Measurements from ENCODE around the gene CELF2. TPM values are rescaled to one million over a fixed set of nuclear protein-coding genes. Genes with fewer than 3 reads are reported as not detected.

The CELF2 gene
- total RNA-seq, 1 donor from 2014 or later = 33.8 TPM

DNA sequence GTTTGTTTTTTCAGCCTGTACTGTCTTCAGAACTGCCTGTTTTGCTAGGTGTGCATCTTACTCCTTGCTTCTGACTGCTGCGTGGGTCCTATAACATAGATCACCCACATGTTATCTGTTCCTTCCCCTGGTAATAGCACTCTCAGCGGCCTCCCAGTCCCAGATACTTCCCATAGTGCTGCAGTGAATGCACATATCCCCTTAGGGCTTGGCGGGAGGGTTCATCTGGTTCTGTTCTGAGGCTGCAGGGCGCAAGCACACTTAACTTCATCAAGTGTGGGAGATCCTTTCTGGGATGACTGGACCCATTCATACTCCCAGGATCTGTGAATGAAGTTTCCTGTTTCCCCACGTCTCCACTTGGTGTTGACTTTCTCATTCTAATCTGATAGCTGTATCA, 90.7 kb downstream of the CELF2 start:
- Mint-ChIP-seq H3K9me3 (ENCODE audit: unreplicated experiment) (no peaks in the 10 kb centered on the region), H3K4me3 (ENCODE audit: unreplicated experiment) (no peak overlapping the region), H3K4me1 (ENCODE audit: unreplicated experiment) (no peaks in the 10 kb centered on the region), H3K27me3 (ENCODE audit: unreplicated experiment) (no peaks in the 10 kb centered on the region), H3K27ac (ENCODE audit: unreplicated experiment) (no peak overlapping the region), H3K36me3 (ENCODE audit: unreplicated experiment) (no peaks in the 10 kb centered on the region)
- no peak for DNase-seq (ENCODE audit: extremely low spot score, unreplicated experiment)
- TF ChIP-seq, protein P1, sequence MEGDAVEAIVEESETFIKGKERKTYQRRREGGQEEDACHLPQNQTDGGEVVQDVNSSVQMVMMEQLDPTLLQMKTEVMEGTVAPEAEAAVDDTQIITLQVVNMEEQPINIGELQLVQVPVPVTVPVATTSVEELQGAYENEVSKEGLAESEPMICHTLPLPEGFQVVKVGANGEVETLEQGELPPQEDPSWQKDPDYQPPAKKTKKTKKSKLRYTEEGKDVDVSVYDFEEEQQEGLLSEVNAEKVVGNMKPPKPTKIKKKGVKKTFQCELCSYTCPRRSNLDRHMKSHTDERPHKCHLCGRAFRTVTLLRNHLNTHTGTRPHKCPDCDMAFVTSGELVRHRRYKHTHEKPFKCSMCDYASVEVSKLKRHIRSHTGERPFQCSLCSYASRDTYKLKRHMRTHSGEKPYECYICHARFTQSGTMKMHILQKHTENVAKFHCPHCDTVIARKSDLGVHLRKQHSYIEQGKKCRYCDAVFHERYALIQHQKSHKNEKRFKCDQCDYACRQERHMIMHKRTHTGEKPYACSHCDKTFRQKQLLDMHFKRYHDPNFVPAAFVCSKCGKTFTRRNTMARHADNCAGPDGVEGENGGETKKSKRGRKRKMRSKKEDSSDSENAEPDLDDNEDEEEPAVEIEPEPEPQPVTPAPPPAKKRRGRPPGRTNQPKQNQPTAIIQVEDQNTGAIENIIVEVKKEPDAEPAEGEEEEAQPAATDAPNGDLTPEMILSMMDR (IDR thresholded peaks at IDR 0.05) = no peak

DNA sequence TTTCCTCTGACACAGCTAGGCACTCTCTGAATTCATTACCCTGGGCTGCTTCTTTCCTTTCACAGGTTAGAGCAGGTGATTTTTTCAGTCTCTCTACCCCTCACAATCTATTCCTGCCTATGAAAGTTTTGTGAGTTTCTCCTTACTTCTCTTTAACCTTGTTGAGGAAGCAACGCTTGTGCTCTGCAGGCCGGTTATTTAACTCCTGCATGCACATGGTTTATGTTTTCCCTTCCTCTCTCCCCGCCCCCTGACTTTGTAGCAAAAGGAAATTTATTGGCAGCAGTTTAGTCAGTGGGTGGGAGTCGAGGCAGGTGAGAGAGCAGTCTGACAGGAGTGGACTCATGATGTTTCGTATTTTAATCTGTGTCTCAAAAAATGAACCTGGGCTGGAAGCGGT, 91.9 kb downstream of the CELF2 start:
- no peak for DNase-seq (ENCODE audit: extremely low spot score, unreplicated experiment)
- TF ChIP-seq, protein P1 (IDR thresholded peaks at IDR 0.05) = no peak
- H3K27ac Mint-ChIP-seq (ENCODE audit: unreplicated experiment) = no peak overlapping the region
- no peaks in the 10 kb centered on the region for H3K4me1 Mint-ChIP-seq (ENCODE audit: unreplicated experiment)
- no peaks in the 10 kb centered on the region for H3K9me3 Mint-ChIP-seq (ENCODE audit: unreplicated experiment)
- no peaks in the 10 kb centered on the region for H3K36me3 Mint-ChIP-seq (ENCODE audit: unreplicated experiment)
- no peak overlapping the region for H3K4me3 Mint-ChIP-seq (ENCODE audit: unreplicated experiment)
- no peaks in the 10 kb centered on the region for H3K27me3 Mint-ChIP-seq (ENCODE audit: unreplicated experiment)

DNA sequence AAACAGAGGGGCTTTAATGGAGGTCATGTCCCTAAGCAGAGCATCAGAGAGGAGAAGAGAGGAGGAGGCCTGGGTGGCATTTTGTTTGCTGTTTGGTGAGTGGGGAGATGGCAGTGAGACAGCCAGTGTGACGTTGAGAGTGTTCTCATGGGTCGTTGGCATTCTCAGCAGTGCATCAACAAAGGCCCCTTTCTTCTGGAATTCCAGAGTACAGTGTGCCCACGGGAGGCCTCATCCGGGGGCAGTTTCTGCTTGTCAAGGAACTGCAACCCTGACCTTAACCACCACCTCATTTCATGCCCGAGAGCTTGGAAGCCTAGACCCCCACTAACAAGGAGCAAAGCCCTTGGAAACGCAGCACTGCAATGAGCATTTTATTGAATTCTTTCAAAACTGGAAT, 92.9 kb downstream of the CELF2 start:
- no peak overlapping the region for H3K4me3 Mint-ChIP-seq (ENCODE audit: unreplicated experiment)
- no peaks in the 10 kb centered on the region for H3K4me1 Mint-ChIP-seq (ENCODE audit: unreplicated experiment)
- H3K9me3 Mint-ChIP-seq (ENCODE audit: unreplicated experiment) = no peaks in the 10 kb centered on the region
- H3K36me3 Mint-ChIP-seq (ENCODE audit: unreplicated experiment) = no peaks in the 10 kb centered on the region
- H3K27ac Mint-ChIP-seq (ENCODE audit: unreplicated experiment) = no peak overlapping the region
- no peaks in the 10 kb centered on the region for H3K27me3 Mint-ChIP-seq (ENCODE audit: unreplicated experiment)
- TF ChIP-seq, protein P1 (IDR thresholded peaks at IDR 0.05) = no peak
- DNase-seq (ENCODE audit: extremely low spot score, unreplicated experiment) = no peak

DNA sequence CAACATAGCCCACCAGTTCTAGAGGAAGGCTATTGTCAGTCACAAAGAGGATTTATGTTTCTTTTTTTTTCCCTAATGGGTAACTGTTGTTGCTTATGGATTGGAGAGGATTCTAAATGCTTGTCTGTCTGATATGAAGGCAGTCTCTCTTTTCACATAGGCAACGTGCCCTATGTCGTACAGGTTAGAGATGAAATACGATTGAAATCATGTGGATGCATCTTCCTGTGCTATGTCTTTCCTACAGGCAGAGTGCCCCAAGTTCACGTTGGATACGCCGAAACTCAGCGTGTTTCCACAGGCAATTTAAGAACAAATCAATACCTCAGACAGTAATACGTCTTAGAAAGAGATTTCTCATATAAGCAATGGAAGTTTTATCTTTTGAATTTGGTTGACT, 93.8 kb downstream of the CELF2 start:
- H3K4me3 Mint-ChIP-seq (ENCODE audit: unreplicated experiment) = no peak overlapping the region
- H3K4me1 Mint-ChIP-seq (ENCODE audit: unreplicated experiment) = no peaks in the 10 kb centered on the region
- no peaks in the 10 kb centered on the region for H3K36me3 Mint-ChIP-seq (ENCODE audit: unreplicated experiment)
- TF ChIP-seq, protein P1 (IDR thresholded peaks at IDR 0.05) = no peak
- no peaks in the 10 kb centered on the region for H3K9me3 Mint-ChIP-seq (ENCODE audit: unreplicated experiment)
- H3K27me3 Mint-ChIP-seq (ENCODE audit: unreplicated experiment) = no peaks in the 10 kb centered on the region
- DNase-seq (ENCODE audit: extremely low spot score, unreplicated experiment) = no peak
- H3K27ac Mint-ChIP-seq (ENCODE audit: unreplicated experiment) = no peak overlapping the region

DNA sequence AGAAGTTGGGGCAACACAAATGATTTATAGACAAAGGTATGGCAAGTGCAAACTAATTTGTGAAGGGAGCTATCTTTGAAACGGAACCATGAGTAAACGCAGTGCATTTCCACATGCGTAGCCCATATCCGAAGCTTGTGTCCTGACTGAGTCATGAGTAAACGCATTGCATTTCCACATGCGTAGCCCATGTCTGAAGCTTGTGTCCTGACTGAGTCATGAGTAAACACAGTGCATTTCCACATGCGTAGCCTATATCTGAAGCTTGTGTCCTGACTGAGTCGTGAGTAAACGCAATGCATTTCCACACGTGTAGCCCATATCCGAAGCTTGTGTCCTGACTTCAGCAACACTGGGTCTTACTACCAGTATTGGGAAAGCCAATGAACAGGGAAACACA, 95.0 kb downstream of the CELF2 start:
- H3K9me3 Mint-ChIP-seq (ENCODE audit: unreplicated experiment) = no peaks in the 10 kb centered on the region
- TF ChIP-seq, protein P1 (IDR thresholded peaks at IDR 0.05) = no peak
- no peaks in the 10 kb centered on the region for H3K4me1 Mint-ChIP-seq (ENCODE audit: unreplicated experiment)
- DNase-seq (ENCODE audit: extremely low spot score, unreplicated experiment) = no peak
- H3K27ac Mint-ChIP-seq (ENCODE audit: unreplicated experiment) = no peak overlapping the region
- H3K4me3 Mint-ChIP-seq (ENCODE audit: unreplicated experiment) = no peak overlapping the region
- H3K27me3 Mint-ChIP-seq (ENCODE audit: unreplicated experiment) = no peaks in the 10 kb centered on the region
- no peaks in the 10 kb centered on the region for H3K36me3 Mint-ChIP-seq (ENCODE audit: unreplicated experiment)

All from osteocyte (in vitro differentiated cells).